SU-DHL-6 (cell line): ENCODE data around the gene SLC6A12.

Experiments used
- EZH2phosphoT487 ChIP-seq: fragments of 200-600 bp; sonication (generic), shearing (Covaris generic); conservative IDR thresholded peaks from 2 replicates; pipeline ENCODE4 v1.6.1; 2018; ENCODE audit warnings: mild to moderate bottlenecking, antibody characterized with exemption, low read length, moderate library complexity, mixed read lengths
- TF ChIP-seq, protein P1 (sequence below): fragments of 200-600 bp; sonication (generic); IDR thresholded peaks from one replicate; pipeline ENCODE4 v1.5.1; 2017; ENCODE audit warnings: antibody characterized with exemption, mild to moderate bottlenecking, low read length, moderate library complexity; ENCODE audit not compliant: insufficient read depth, poor library complexity, severe bottlenecking

DNA sequence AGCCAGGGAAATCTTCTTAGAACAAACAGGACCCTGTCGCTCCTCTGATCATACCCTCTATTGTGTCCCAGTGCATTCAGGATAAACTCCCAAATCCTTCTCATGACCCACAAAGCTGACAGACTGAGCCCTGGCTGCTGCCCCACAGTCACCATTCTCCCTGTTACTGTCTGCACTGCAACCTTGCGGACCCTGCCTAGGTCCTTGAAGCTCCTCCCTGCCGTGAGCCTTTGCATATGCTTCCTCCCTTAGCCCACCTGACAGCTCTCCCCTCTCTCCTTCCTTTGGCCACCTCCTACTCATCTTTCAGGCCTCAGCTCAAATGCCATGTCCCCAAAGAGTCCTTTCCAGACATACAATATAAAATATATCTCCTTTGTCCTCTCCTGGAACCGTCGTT is 62.4 kb downstream of the SLC6A12 start:
- TF ChIP-seq, protein P1, sequence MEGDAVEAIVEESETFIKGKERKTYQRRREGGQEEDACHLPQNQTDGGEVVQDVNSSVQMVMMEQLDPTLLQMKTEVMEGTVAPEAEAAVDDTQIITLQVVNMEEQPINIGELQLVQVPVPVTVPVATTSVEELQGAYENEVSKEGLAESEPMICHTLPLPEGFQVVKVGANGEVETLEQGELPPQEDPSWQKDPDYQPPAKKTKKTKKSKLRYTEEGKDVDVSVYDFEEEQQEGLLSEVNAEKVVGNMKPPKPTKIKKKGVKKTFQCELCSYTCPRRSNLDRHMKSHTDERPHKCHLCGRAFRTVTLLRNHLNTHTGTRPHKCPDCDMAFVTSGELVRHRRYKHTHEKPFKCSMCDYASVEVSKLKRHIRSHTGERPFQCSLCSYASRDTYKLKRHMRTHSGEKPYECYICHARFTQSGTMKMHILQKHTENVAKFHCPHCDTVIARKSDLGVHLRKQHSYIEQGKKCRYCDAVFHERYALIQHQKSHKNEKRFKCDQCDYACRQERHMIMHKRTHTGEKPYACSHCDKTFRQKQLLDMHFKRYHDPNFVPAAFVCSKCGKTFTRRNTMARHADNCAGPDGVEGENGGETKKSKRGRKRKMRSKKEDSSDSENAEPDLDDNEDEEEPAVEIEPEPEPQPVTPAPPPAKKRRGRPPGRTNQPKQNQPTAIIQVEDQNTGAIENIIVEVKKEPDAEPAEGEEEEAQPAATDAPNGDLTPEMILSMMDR, result no peak
- TF ChIP-seq EZH2phosphoT487, result no peak
